ENCODE measurements around the gene CELSR2. TPM values are rescaled to one million over a fixed set of nuclear protein-coding genes. Genes with fewer than 3 reads are reported as not detected.

CELSR2 gene
- total and polyA plus RNA-seq, 10 donors = 0.20 to 2.9 (median 1.1) TPM

- no peak overlapping the region for H3K4me3 ChIP-seq
- no peaks in the 10 kb centered on the region for H3K9me3 ChIP-seq
- peaks cover 0 to 7% (median 5%) of the 10 kb centered on the region in 6 donors for H3K4me1 ChIP-seq
- H3K27me3 ChIP-seq (replicated peaks in 1 of 7) = no peaks in the 10 kb centered on the region
- DNase-seq = no peak
- no peaks in the 10 kb centered on the region for H3K36me3 ChIP-seq
- 47 to 58% (median 53%) methylated on average over 5 of the region's 5 CpGs for WGBS, 5 donors
- H3K27ac ChIP-seq = no peak overlapping the region
- no peak for TF ChIP-seq CTCF (IDR thresholded peaks at IDR 0.05 in 8 of 11, conservative IDR thresholded peaks at IDR 0.05 in 3 of 11)
- no peak for TF ChIP-seq POLR2A (IDR thresholded peaks at IDR 0.05)
- no peak for TF ChIP-seq POLR2AphosphoS5 (IDR thresholded peaks at IDR 0.05)
- intact Hi-C loops (cut with DNase I; ENCODE audit: low total_unique reads) = no loop called here
Measured at GRCh38 chr1:109204484-109204883, 44.9 kb upstream of the CELSR2 start.

- no peaks in the 10 kb centered on the region for H3K27me3 ChIP-seq (replicated peaks in 1 of 7)
- no peak overlapping the region for H3K27ac ChIP-seq
- H3K4me1 ChIP-seq = no peaks in the 10 kb centered on the region
- H3K4me3 ChIP-seq = no peak overlapping the region
- no peak for TF ChIP-seq POLR2AphosphoS5 (IDR thresholded peaks at IDR 0.05)
- no peak for TF ChIP-seq POLR2A (IDR thresholded peaks at IDR 0.05)
- no peak for TF ChIP-seq CTCF (IDR thresholded peaks at IDR 0.05 in 8 of 11, conservative IDR thresholded peaks at IDR 0.05 in 3 of 11)
- WGBS, 5 donors = 61 to 81% (median 68%) methylated on average over 2 of the region's 2 CpGs
- no peaks in the 10 kb centered on the region for H3K36me3 ChIP-seq
- intact Hi-C loops (cut with DNase I; ENCODE audit: low total_unique reads) = no loop called here
- no peak for DNase-seq
- H3K9me3 ChIP-seq = no peaks in the 10 kb centered on the region
Measured at GRCh38 chr1:109206339-109206738, 43.0 kb upstream of the CELSR2 start.

- no peaks in the 10 kb centered on the region for H3K27me3 ChIP-seq (replicated peaks in 1 of 7)
- H3K9me3 ChIP-seq = no peaks in the 10 kb centered on the region
- no peak overlapping the region for H3K4me3 ChIP-seq
- DNase-seq = no peak
- WGBS, 5 donors = 84 to 95% (median 91%) methylated on average over 7 of the region's 7 CpGs
- intact Hi-C loops (cut with DNase I; ENCODE audit: low total_unique reads) = no loop called here
- no peaks in the 10 kb centered on the region for H3K36me3 ChIP-seq
- no peaks in the 10 kb centered on the region for H3K4me1 ChIP-seq
- no peak overlapping the region for H3K27ac ChIP-seq
- TF ChIP-seq POLR2A (IDR thresholded peaks at IDR 0.05) (no peak), POLR2AphosphoS5 (IDR thresholded peaks at IDR 0.05) (no peak), CTCF (IDR thresholded peaks at IDR 0.05 in 8 of 11, conservative IDR thresholded peaks at IDR 0.05 in 3 of 11) (no peak)
Measured at GRCh38 chr1:109207467-109208103, 41.8 kb upstream of the CELSR2 start.

GRCh38 chr1:109208394-109208793 lies 40.9 kb upstream of the CELSR2 start:
- WGBS, 5 donors = 74 to 82% (median 80%) methylated on average over 7 of the region's 7 CpGs
- no peak for TF ChIP-seq CTCF (IDR thresholded peaks at IDR 0.05 in 8 of 11, conservative IDR thresholded peaks at IDR 0.05 in 3 of 11)

More at GRCh38 chr1:109208394-109208793, 40.9 kb upstream of the CELSR2 start:
- intact Hi-C loops (cut with DNase I; ENCODE audit: low total_unique reads) = no loop called here
- Histone ChIP-seq H3K27me3 (replicated peaks in 1 of 7) (no peaks in the 10 kb centered on the region), H3K4me1 (peaks cover 0 to 5% (median 3%) of the 10 kb centered on the region in 6 donors), H3K27ac (no peak overlapping the region), H3K36me3 (no peaks in the 10 kb centered on the region), H3K4me3 (no peak overlapping the region), H3K9me3 (no peaks in the 10 kb centered on the region)
- no peak for DNase-seq

Measured in spleen (tissue), 11 donors.